ENCODE measurements around the gene TTC8.

TTC8 gene

GRCh38 chr14:88901189-88901588 lies 76.7 kb downstream of the TTC8 start:
- TF ChIP-seq, protein P1, sequence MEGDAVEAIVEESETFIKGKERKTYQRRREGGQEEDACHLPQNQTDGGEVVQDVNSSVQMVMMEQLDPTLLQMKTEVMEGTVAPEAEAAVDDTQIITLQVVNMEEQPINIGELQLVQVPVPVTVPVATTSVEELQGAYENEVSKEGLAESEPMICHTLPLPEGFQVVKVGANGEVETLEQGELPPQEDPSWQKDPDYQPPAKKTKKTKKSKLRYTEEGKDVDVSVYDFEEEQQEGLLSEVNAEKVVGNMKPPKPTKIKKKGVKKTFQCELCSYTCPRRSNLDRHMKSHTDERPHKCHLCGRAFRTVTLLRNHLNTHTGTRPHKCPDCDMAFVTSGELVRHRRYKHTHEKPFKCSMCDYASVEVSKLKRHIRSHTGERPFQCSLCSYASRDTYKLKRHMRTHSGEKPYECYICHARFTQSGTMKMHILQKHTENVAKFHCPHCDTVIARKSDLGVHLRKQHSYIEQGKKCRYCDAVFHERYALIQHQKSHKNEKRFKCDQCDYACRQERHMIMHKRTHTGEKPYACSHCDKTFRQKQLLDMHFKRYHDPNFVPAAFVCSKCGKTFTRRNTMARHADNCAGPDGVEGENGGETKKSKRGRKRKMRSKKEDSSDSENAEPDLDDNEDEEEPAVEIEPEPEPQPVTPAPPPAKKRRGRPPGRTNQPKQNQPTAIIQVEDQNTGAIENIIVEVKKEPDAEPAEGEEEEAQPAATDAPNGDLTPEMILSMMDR (IDR thresholded peaks at IDR 0.05; ENCODE audit: low read depth, low read length), result no peak
- H3K4me3 ChIP-seq (ENCODE audit: low read depth, low read length), result no peak overlapping the region
- no peak for DNase-seq (ENCODE audit: low read depth, low spot score)
- in situ Hi-C loops (cut with HindIII; ENCODE audit: low sequenced_read_pairs), result no loop called here

- TF ChIP-seq, protein P1 (IDR thresholded peaks at IDR 0.05; ENCODE audit: low read depth, low read length), result no peak
- no peak overlapping the region for H3K4me3 ChIP-seq (ENCODE audit: low read depth, low read length)
- in situ Hi-C loops (cut with HindIII; ENCODE audit: low sequenced_read_pairs), result no loop called here
Observed at GRCh38 chr14:88901991-88902390, 77.5 kb downstream of the TTC8 start.

GRCh38 chr14:88902850-88903249 lies 78.4 kb downstream of the TTC8 start:
- TF ChIP-seq, protein P1 (IDR thresholded peaks at IDR 0.05; ENCODE audit: low read depth, low read length), result no peak
- no peak overlapping the region for H3K4me3 ChIP-seq (ENCODE audit: low read depth, low read length)
- in situ Hi-C loops (cut with HindIII; ENCODE audit: low sequenced_read_pairs), result no loop called here
- no peak for DNase-seq (ENCODE audit: low read depth, low spot score)

More at GRCh38 chr14:88901991-88902390, 77.5 kb downstream of the TTC8 start:
- DNase-seq (ENCODE audit: low read depth, low spot score), result no peak

DNA sequence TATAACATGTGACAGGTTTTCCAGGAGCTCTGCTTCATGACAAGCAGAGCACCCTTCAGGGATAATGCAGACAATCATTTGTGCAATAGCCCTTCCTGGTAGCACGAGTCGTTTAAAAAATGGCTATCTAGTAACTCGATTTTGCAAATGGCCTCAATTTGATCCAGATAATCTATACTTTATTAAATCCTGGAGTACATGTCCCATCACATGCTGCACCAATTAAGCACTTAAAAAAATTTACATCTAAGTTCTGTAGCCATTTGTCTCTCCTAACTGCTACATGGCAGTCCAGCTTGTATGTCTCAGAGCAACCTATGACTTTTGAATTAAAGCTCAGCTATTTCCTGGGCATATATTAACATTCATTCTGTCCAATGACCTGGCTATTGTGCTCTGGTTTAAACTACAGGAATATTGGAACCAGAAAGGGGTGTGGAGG lies 79.8 kb downstream of the TTC8 start:
- no peak for DNase-seq (ENCODE audit: low read depth, low spot score)
- TF ChIP-seq, protein P1 (IDR thresholded peaks at IDR 0.05; ENCODE audit: low read depth, low read length), result no peak

GRCh38 chr14:88904864-88905263 lies 80.4 kb downstream of the TTC8 start:
- peak; percentile 46 for DNase-seq (ENCODE audit: low read depth, low spot score)
- H3K4me3 ChIP-seq (ENCODE audit: low read depth, low read length), result no peak overlapping the region
- TF ChIP-seq, protein P1 (IDR thresholded peaks at IDR 0.05; ENCODE audit: low read depth, low read length), result no peak
- in situ Hi-C loops (cut with HindIII; ENCODE audit: low sequenced_read_pairs), result no loop called here

More for the DNA sequence above, 79.8 kb downstream of the TTC8 start:
- in situ Hi-C loops (cut with HindIII; ENCODE audit: low sequenced_read_pairs), result no loop called here
- H3K4me3 ChIP-seq (ENCODE audit: low read depth, low read length), result no peak overlapping the region

GRCh38 chr14:88908216-88908615 lies 83.8 kb downstream of the TTC8 start:
- DNase-seq (ENCODE audit: low read depth, low spot score), result no peak
- in situ Hi-C loops (cut with HindIII; ENCODE audit: low sequenced_read_pairs), result no loop called here
- no peak overlapping the region for H3K4me3 ChIP-seq (ENCODE audit: low read depth, low read length)
- TF ChIP-seq, protein P1 (IDR thresholded peaks at IDR 0.05; ENCODE audit: low read depth, low read length), result no peak

DNA sequence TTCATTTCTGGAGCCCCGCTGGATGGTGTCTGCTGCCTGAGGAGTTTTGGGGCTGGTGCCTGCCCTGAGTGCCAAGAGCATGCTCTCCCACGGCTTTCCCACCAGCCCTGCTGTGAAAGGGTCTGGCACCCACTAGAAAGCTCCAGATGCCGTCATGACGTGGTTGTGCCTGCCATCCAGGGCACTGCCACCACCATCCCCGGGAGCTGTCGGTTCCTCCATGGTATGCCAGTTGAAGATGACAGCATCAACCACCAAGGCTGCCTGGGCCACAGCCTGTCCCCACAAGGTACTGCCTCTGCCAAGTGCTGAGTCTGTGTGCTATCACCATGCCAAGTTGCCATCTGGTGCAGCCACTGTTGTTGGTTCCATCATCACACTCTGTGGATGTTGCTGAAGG lies 85.9 kb downstream of the TTC8 start:
- in situ Hi-C loops (cut with HindIII; ENCODE audit: low sequenced_read_pairs), result no loop called here

More for the DNA sequence above, 85.9 kb downstream of the TTC8 start:
- no peak for DNase-seq (ENCODE audit: low read depth, low spot score)
- H3K4me3 ChIP-seq (ENCODE audit: low read depth, low read length), result no peak overlapping the region
- TF ChIP-seq, protein P1 (IDR thresholded peaks at IDR 0.05; ENCODE audit: low read depth, low read length), result no peak
